ENCODE results near the gene RNF13.
"Not testable (repeated sequence)": the region's sequence is repeated elsewhere in the genome, so short reads cannot be mapped to it uniquely, and the experiment has no call there.

The RNF13 gene

DNA sequence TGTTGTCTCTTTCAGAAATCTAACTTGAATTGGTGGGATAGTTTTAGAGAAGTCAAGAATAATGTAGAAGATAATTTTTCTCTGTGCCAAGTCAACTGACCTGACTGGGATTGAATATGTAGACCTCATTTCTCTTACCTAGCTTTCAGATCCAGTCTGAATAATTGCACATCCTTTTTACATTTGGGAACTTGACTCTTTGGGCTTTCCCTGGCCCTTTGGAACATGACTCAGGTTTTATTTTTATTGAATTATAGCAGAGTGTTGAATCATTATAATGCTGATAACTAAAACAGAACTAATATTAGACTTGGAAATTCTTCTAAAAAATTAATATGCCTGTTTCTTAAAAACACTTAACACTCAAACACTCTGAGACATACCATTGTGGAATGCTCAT lies 81.2 kb downstream of the RNF13 start:
- no peak overlapping the region for H3K4me3 ChIP-seq (ENCODE audit: low read depth, low read length)

DNA sequence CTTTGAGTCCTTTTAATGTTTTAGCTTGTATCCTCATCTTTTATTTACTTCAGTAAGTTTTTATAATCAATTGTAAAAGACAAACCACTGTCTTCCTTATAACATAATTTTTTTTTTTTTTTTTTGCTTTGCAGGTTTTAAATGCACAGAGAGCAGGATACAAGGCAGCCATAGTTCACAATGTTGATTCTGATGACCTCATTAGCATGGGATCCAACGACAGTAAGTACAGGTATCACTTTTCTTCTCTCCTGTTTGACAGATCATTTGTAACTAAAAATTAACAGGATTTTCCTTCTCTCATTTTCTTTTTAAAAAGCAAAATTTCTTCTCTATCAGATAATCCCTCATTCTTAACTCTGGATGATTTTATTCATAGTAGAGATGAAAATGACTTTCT lies 82.3 kb downstream of the RNF13 start:
- no peak overlapping the region for H3K4me3 ChIP-seq (ENCODE audit: low read depth, low read length)

DNA sequence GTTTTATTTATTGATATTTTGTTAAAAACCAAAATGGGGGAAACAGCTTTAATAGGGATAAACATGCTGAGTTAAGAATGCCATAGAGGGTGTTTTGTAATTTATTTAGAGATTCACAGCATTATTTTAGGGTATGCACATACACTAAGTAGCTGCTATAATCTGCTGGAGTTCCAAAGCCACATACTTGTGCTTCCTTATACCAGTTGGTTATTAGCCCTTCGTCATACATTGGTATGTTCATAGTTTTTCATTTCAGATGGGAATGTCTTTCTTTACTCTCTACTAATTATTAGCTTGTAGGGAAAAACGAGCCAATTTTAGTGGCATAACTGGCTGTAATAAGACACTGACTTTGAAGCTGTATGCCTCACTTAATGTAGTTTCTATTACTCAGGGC lies 82.8 kb downstream of the RNF13 start:
- no peak overlapping the region for H3K4me3 ChIP-seq (ENCODE audit: low read depth, low read length)

DNA sequence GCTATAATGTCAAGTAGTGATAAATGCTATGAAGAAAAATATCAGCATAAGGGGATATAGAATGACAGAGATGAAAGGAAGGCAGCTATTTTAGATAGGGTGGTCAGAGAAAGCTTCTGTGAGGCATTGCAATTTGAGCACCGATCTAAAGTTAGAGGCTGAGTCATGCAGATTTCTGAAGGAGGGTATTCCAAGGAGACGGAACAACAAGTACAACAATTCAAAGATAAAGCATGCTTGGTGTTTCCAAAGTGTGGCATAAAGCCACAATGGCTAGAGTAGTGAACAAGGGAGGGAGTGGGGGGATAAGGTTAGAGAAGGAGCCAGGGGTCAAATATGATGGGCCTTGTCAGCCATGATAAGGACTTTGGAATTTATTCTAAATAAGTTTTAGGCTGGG lies 85.8 kb downstream of the RNF13 start:
- no peak overlapping the region for H3K4me3 ChIP-seq (ENCODE audit: low read depth, low read length)

DNA sequence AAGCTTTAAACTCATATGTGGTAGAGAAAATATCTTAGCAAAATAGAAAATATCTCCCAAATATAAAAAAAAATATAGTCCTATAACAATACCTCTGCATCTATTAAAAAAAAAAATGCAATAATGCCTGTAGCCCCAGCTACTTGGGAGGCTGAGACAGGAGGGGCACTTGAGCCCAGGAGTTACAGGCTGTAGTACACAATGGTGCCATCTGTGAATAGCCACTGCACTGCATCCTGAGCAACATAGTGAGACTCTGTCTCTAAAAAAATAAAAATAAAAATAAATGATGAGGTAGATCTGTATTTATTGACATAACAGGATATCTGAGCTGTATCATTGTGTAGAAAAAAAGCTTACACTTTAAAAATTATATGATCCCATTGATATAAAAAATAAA lies 87.3 kb downstream of the RNF13 start:
- H3K4me3 ChIP-seq (ENCODE audit: low read depth, low read length) = no peak overlapping the region

DNA sequence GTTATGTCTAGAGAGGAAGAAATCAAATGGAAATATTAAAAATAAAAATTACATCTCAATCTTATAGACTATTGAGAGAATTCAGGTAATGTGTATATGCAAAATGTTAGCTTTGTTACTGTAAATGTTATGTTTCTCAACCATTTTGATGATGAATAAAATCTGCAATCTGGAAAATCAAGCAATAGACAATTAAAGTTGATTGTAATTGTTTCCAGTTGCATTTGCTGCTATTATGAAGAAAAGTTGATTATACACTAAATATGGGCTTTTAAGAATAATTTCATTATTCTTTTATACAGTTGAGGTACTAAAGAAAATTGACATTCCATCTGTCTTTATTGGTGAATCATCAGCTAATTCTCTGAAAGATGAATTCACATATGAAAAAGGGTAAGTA lies 88.8 kb downstream of the RNF13 start:
- no peak overlapping the region for H3K4me3 ChIP-seq (ENCODE audit: low read depth, low read length)

DNA sequence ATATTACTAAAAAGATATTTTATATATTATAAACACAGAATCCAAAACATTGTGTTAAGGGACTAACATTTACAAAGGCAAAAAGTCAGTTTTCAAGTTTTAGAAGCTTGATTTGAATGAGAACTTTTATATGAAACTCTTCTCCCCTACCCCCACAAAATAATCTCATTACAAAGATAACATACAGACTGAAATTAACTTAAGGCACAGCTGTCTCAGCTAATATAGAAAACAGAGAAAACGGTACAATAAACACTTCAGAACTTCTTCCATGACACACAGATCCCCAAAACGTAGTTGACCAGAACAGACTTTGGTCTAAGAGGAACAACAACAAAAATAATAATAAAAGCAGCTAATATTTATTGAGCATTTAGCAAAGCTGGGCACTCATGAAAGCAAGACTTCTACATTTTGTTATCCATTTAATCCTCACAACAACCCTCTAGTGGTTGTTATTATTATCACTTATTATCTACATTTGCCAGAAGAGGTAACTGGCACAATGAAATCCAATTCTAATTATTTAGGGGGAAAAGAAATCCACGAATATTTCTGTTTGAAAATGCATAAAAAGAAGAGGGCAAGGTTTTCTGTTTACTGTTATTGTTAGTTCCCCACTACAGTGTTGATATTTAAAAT lies 89.6 kb downstream of the RNF13 start:
- H3K4me3 ChIP-seq (ENCODE audit: low read depth, low read length) = no peak overlapping the region

DNA sequence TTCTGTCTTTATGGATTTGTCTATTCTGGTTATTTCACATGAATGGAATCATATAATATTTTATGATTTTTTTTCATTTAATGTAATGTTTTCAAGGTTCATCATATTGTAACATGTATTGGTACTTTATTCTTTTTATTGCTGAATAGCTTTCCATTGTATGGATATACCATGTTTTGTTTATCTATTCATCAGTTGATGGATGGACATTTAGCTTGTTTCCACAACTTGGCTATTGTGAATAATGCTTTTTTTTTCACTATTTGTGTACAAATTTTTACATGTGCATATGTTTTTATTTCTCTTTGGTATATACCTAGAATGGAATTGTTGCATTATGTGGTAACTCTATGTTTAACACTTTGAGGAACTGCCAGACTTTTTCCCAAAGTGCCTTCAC lies 93.0 kb downstream of the RNF13 start:
- no peak overlapping the region for H3K4me3 ChIP-seq (ENCODE audit: low read depth, low read length)

DNA sequence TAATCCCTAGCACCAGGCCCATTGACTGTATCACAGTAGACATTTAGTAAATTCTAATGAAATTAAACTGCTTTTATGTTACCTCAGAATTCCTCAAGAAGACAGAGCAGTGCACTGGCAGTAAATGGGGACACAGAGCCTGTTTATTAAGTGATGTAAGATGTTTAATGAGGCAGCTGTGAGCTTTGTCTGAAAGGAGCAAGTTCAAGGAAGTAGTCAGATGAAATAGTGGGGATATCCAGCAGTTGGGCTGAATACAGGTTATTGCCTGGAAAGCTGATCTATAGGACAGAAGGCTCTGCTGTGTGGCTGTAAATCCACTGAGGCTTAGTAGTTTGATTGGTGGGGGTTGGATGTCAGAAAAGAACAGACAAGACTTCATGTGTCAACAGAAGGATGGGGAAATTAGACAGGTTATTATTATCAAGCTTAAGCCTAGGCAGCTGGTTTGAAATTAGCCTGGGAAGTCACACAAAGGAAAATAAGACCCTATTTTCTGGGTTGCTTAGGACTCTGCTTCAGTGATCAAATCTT lies 95.5 kb downstream of the RNF13 start:
- H3K4me3 ChIP-seq (ENCODE audit: low read depth, low read length) = no peak overlapping the region

DNA sequence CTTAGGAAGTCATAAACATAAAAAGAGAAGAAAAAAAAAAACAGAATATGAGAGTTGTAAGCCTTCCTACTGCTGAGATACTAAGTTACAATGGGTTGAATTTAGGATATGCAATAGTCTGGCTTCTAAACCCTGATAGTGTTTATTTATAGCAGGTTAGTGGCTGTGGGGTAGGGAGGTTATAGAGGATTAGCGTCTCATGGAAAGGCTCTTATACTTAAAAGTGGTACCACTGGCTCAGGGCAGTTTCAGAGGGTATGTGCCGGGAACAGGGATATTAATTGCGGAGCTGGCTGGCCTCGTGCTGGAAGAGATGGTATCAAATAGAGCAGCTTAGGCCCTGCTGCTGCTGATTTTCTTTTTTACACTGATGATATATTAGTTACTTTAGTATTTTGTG lies 96.9 kb downstream of the RNF13 start:
- no peak overlapping the region for H3K4me3 ChIP-seq (ENCODE audit: low read depth, low read length)

DNA sequence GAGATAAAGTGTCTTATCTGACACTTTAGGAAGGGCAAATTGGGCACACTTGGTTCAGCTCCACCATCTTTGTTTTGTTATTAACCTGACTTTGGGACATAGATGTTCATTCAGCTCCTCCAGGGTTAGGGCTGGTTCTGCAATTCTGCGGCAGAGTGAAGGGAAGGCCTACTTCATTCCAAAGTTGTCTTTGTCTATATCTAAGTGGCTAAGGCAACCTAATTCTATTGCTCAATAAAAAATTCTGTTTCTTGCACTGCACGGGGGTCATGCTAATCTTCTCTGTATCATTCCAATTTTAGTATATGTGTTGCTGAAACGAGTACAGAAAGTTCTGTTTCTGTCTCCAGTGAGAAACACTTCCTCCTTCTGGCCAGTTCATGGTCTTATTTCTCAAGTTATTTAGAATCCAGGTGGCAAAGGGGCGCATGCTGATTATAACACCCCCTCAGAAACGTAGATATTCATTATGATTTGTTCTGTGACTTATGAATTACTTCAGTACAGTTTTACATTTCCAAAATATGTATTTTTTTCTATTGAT lies 104.2 kb downstream of the RNF13 start:
- no peak overlapping the region for H3K4me3 ChIP-seq (ENCODE audit: low read depth, low read length)

DNA sequence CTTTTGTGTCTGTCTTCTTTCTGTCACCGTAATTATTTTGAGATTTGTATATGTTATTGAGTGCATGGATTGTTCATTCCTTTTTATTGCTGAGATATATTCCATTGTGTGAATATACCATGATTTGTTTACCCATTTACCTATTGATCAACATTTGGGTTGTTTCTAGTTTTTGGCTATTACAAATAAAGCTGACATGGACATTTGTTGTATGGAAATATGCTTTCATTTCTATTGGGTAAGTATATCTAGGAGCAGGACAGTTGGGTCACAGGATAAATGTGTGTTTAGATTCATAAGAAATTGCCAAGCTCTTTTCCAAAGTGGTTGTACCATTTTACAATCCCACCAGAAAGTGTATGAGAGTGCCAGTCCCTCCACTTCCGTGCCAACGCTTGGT lies 106.5 kb downstream of the RNF13 start:
- no peak overlapping the region for H3K4me3 ChIP-seq (ENCODE audit: low read depth, low read length)

DNA sequence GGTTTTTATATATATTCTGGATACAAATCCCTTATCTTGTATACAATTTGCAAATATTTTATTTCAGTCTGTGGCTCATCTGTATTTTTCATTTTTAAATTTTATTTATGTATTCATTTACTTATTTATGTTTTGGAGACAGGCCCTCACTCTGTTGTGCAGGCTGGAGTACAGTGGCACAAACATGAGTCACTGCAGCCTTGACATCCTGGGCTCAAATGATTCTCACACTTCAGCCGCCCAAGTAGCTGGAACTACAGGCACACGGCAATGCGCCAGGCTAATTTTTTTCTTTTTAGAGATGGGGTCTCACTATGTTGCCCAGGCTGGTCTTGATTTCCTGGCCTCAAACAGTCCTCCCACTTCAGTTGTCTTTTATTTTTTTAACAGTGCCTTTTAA lies 107.1 kb downstream of the RNF13 start:
- H3K4me3 ChIP-seq (ENCODE audit: low read depth, low read length) = no peak overlapping the region

DNA sequence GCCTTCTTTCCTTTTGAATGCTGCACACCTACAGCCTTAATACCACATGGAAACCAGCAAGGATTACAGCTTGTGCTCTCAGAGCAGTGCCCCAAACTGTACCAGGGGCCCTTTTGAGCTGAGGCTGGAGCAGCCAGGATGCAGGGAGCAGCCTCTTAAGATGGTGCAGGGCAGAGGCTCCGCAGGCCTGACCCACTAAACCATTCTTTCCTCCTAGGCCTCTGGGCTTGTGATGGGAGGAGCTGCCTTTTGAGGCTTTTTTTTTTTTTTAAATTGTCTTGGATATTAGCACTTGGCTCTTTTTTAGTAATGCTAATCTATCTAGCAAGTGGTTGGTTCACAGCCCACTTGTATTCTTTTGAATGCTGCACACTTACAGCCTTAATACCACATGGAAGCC lies 120.0 kb downstream of the RNF13 start:
- no peak overlapping the region for H3K4me3 ChIP-seq (ENCODE audit: low read depth, low read length)

DNA sequence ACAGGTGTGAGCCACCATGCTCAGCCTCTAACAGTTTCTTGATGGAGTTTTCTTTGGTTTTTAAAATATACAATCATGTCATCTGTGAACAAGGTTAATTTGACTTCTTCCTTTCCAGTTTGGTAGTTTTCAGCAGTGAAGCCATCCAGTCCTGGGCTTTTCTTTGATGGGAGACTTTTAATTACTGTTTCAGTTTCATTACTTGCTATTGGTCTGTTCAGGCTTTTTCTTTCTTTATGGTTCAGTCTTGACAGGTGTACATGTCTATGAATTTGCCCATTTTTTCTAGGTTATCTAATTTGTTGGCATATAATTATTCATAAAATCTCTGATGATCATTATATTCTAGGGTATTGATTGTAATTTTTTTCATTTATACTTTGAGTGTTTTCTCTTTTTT lies 120.8 kb downstream of the RNF13 start:
- H3K4me3 ChIP-seq (ENCODE audit: low read depth, low read length) = no peak overlapping the region

DNA sequence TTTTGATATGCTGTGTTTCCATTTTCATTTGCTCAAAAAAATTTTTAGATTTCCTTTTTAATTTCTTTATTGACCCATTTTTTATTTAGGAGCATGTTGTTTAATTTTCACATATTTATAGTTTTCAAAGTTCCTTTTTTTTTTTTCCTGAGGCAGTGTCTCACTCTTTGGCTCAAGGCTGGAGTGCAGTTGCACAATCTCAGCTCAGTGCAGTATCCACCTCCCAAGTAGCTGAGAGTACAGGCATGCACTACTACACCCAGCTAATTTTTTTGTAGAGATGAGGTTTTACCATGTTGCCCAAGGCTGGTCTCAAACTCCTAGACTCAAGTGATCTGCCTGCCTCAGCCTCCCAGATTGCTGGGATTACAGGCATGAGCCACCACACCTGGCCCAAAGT lies 121.5 kb downstream of the RNF13 start:
- H3K4me3 ChIP-seq (ENCODE audit: low read depth, low read length) = no peak overlapping the region

DNA sequence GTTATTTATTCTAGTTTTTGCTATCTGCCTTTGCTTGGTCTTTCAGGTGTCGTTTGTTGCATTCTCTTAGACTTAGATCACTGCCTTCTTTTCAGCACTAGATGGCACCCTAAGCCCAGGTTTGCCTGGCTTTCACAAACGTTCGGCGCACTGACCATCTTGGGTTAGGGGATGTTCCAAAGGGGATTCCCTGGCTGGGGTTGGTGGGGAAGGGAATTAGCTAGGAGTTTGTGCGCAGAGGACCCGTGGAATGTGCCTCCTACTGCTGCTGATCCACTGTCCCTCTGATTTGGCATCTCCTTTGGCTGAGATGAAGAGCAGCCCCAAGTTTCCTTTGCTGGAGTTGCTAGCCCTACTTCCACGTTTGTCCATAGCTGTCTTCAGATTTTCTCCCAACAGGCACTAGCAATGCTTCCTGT lies 123.8 kb downstream of the RNF13 start:
- no peak overlapping the region for H3K4me3 ChIP-seq (ENCODE audit: low read depth, low read length)

DNA sequence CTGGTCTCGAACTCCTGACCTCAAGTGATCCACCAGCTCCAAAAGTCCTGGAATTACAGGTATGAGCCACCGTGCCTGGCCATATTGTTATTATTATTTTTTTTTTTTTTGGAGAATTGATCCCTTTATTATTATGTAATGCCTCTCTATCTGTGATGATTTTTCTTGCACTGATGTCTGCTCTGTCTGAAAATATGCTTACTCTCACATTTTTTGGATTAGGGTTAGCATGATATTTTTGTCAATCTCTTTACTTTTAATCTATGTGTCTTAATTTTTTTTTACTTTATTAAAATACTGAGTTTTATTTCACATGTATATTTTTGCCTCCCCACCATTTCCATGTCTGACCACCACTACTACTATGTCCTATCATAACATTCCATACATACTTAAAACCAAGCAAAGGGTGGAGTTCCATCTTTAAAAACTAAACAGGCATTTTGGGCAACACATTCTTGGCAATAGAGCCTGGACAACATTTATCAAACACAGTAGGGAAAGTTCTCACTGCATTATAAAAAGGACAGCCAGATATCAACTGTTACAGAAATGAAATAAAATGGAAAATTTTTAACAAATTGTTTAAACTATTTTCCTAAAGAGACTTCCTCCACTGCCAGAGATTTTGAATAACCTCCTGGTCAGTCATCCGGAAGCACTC lies 125.5 kb downstream of the RNF13 start:
- H3K4me3 ChIP-seq (ENCODE audit: low read depth, low read length) = not testable (repeated sequence)

DNA sequence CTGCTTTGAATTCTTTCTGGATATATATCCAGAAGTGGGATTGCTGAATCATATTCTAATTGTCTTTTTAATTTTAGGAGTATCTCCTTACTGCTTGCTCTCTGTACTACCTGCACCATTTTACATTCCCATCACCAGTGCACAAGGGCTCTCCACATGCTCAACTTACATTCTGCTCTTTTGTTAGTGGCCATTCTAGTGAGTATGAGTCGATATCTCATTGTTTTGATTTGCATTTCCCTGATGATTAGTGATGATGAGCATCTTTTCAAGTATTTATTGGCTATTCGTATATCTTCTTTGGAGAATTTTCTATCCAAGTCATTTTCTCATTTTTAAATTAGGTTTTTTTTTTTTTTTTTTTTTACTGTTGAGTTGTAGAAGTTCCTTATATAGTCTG lies 128.2 kb downstream of the RNF13 start:
- H3K4me3 ChIP-seq (ENCODE audit: low read depth, low read length) = no peak overlapping the region

DNA sequence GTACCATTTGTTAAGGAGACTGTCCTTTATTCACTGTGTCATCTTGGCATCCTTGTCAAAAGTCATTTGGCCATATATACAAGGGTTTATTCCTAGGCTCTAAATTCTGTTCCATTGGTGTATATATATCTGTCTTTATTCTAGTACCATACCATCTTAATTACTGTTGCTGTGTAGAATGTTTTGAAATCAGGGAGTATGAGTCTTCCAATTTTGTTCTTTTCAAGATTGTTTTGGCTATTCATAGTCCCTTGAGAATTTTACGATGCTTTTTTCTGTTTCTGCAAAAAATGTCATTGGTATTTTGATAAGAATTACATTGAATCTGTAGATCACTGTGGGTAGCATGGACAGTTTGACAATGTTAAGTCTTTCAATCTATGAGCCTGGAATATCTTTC lies 128.9 kb downstream of the RNF13 start:
- no peak overlapping the region for H3K4me3 ChIP-seq (ENCODE audit: low read depth, low read length)

DNA sequence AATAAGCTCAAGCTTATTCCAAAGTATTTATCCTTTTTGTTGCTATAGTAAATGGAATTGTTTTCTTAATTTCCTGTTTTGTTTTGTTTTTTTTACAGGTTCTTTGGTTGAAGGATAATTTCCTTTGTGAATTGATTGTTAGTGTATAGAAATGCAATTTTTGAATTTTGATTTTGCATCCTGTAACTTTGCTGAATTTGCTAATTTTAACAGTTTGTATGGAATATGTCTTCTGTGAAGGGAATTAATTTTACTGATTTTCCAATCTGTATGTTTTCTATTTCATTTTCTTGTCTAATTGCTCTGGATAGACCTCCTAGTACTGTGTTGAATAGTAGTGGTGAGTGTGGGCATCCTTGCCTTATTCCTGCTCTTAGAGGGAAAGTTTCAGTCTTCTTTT lies 129.4 kb downstream of the RNF13 start:
- no peak overlapping the region for H3K4me3 ChIP-seq (ENCODE audit: low read depth, low read length)

DNA sequence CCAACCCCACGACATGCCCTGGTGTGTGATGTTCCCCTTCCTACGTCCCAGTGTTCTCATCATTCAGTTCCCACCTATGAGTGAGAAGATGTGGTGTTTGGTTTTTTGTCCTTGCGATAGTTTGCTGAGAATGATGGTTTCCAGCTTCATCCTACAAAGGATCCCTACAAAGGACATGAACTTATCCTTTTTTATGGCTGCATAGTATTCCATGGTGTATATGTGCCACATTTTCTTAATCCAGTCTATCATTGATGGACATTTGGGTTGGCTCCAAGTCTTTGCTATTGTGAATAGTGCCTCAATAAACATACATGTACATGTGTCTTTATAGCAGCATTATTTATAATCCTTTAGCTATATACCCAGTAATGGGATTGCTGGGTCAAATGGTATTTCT lies 131.0 kb downstream of the RNF13 start:
- not testable (repeated sequence) for H3K4me3 ChIP-seq (ENCODE audit: low read depth, low read length)

DNA sequence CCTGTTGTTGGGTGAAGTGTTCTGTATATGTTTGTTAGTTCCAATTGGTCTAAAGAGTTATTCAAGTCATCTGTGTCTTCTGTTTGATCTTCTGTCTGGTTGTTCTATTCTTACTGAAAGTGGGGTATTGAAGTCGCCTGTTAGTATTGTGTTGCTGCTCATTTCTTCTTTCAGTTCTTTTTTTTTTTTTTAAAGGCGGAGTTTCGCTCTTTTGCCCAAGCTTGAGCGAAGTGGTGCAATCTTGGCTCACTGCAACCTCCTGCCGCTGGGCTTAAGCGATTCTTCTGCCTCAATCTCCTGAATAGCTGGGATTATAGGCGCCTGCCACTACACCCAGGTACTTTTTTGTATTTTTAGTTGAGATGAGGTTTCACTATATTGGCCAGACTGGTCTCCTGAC lies 134.2 kb downstream of the RNF13 start:
- H3K4me3 ChIP-seq (ENCODE audit: low read depth, low read length) = no peak overlapping the region

All from iPS-11a (cell line).